Stimulated activated CD4-positive, alpha-beta T cell treated with anti-CD3 and anti-CD28 coated beads, Interleukin-2, amount 100 ng/mL, for 24 hours (primary cell): ENCODE measurements around the gene SLC7A6.

ENCODE experiments used
- DNase-seq, 2 donors: peaks; one replicate each; pipeline ENCODE4 v3.0.0-alpha.2; 2020

Gene SLC7A6

GRCh38 chr16:68235108-68235886 lies 29.0 kb upstream of the SLC7A6 start:
- no peak for DNase-seq

GRCh38 chr16:68235887-68236136 lies 28.5 kb upstream of the SLC7A6 start, which contains the start of gene ESRP2:
Gene ESRP2 (minus strand): TSS chr16:68236127. CDS start chr16:68236045, 82 bp downstream.
- DNase-seq, result no peak

- peak in 1 of 2 donors; percentile 56 for DNase-seq
Observed at GRCh38 chr16:68236137-68236825, 28.0 kb upstream of the SLC7A6 start.

GRCh38 chr16:68236826-68237242 lies 27.5 kb upstream of the SLC7A6 start:
- no peak for DNase-seq

GRCh38 chr16:68237243-68238028 lies 26.9 kb upstream of the SLC7A6 start:
- peak; percentile 92 to 96 for DNase-seq

GRCh38 chr16:68238029-68238345 lies 26.3 kb upstream of the SLC7A6 start:
- DNase-seq, result no peak

GRCh38 chr16:68242085-68242484 lies 22.2 kb upstream of the SLC7A6 start:
- no peak for DNase-seq

- no peak for DNase-seq
Observed at GRCh38 chr16:68242926-68243858, 21.1 kb upstream of the SLC7A6 start.

- DNase-seq, result no peak
Observed at GRCh38 chr16:68244481-68244902, 19.8 kb upstream of the SLC7A6 start.

- peak; percentile 96 to 98 for DNase-seq
Observed at GRCh38 chr16:68244903-68245853, 19.1 kb upstream of the SLC7A6 start, which contains the start of gene PLA2G15. Gene PLA2G15 (plus strand): TSS chr16:68245373. CDS start chr16:68245427, 54 bp downstream.

- no peak for DNase-seq
Observed at GRCh38 chr16:68246121-68246520, 18.2 kb upstream of the SLC7A6 start.

GRCh38 chr16:68246666-68247065 lies 17.7 kb upstream of the SLC7A6 start:
- DNase-seq, result no peak

- DNase-seq, result no peak
Observed at GRCh38 chr16:68247400-68247799, 16.9 kb upstream of the SLC7A6 start.

GRCh38 chr16:68247932-68248331 lies 16.4 kb upstream of the SLC7A6 start:
- no peak for DNase-seq

GRCh38 chr16:68249371-68249770 lies 15.0 kb upstream of the SLC7A6 start:
- DNase-seq, result no peak

- DNase-seq, result no peak
Observed at GRCh38 chr16:68250951-68251350, 13.4 kb upstream of the SLC7A6 start.

GRCh38 chr16:68251832-68252231 lies 12.5 kb upstream of the SLC7A6 start:
- no peak for DNase-seq

- DNase-seq, result no peak
Observed at GRCh38 chr16:68252383-68252782, 11.9 kb upstream of the SLC7A6 start.

GRCh38 chr16:68253721-68254120 lies 10.6 kb upstream of the SLC7A6 start:
- DNase-seq, result no peak

- DNase-seq, result no peak
Observed at GRCh38 chr16:68255712-68256111, 8.6 kb upstream of the SLC7A6 start.

GRCh38 chr16:68257251-68257905 lies 6.9 kb upstream of the SLC7A6 start:
- DNase-seq, result no peak
